ENCODE results near the gene GPATCH1.

GRCh38 chr19:33174186-33174585 is 93.2 kb downstream of the GPATCH1 start:
- TF ChIP-seq CTCF (IDR thresholded peaks at IDR 0.05; ENCODE audit: low read length), result no peak
- TF ChIP-seq EZH2 (IDR thresholded peaks at IDR 0.05; ENCODE audit: borderline replicate concordance, low read length), result no peak
